Renal cortical epithelial cell (primary cell): ENCODE results near the gene HAUS5. TPM values are rescaled to one million over a fixed set of nuclear protein-coding genes. Genes with fewer than 3 reads are reported as not detected.
A peak's percentile ranks its signal among the peaks of the same experiment; 100 is the strongest.
"Not testable (repeated sequence)": the region's sequence is repeated elsewhere in the genome, so short reads cannot be mapped to it uniquely, and the experiment has no call there.

Experiments
- DNase-seq: peaks from one replicate; pipeline ENCODE4 v3.0.0-alpha.2; 2011; ENCODE audit warnings: low read depth
- total RNA-seq: library from RNA; depleted of rRNA; stranded (reverse); fragments of >200 nt; gene quantifications from 2 replicates; pipeline ENCODE4 v1.2.3, GENCODE V29; 2014

HAUS5 gene, protein sequence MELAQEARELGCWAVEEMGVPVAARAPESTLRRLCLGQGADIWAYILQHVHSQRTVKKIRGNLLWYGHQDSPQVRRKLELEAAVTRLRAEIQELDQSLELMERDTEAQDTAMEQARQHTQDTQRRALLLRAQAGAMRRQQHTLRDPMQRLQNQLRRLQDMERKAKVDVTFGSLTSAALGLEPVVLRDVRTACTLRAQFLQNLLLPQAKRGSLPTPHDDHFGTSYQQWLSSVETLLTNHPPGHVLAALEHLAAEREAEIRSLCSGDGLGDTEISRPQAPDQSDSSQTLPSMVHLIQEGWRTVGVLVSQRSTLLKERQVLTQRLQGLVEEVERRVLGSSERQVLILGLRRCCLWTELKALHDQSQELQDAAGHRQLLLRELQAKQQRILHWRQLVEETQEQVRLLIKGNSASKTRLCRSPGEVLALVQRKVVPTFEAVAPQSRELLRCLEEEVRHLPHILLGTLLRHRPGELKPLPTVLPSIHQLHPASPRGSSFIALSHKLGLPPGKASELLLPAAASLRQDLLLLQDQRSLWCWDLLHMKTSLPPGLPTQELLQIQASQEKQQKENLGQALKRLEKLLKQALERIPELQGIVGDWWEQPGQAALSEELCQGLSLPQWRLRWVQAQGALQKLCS
- 5.1 and 6.4 TPM in 2 replicates for total RNA-seq

- peak; percentile 63 for DNase-seq
Measured at GRCh38 chr19:35612559-35613321, at the start of gene HAUS5. HAUS5 (plus strand) TSS chr19:35612735; CDS start chr19:35612795, 60 bp downstream.

- DNase-seq, result no peak
Measured at GRCh38 chr19:35562776-35563175, 49.8 kb upstream of the HAUS5 start.

DNA sequence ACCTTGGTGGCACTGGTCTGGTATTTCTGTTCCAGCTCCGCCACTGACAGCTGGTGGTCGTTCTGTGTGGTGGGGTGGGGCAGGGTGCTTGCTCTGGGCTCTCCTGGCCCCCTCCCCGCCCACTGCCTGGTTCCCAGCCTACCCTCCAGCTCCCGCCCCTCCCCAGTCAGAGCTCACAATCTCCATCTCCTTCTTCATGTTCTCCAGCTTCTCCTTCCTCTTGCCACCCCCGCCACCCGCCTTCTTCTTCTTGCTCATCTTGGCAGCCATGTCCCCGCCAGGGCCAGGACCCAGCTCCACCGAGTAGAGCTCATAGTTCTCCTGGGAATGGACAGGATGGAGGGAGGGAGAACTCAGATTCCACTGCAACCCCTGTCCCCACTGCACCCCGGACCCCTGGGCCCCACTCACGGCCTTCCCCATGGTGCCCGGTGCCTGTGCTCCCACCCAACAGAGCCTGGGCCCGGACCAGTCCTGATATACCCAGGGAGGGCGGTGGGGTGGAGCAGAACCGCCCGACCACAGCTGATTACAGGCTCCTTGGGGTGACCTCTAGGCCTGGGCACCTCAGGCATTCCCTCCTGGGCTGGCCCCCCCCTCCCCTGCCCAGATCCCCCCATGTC lies 49.2 kb upstream of the HAUS5 start, which contains the start of gene ATP4A:
TSS of gene ATP4A (minus strand) at position 452 of the 623 bp plus-strand sequence. CDS start at position 423, 29 bp downstream.
- DNase-seq, result no peak

- no peak for DNase-seq
Measured at GRCh38 chr19:35565016-35565856, 47.3 kb upstream of the HAUS5 start.

DNA sequence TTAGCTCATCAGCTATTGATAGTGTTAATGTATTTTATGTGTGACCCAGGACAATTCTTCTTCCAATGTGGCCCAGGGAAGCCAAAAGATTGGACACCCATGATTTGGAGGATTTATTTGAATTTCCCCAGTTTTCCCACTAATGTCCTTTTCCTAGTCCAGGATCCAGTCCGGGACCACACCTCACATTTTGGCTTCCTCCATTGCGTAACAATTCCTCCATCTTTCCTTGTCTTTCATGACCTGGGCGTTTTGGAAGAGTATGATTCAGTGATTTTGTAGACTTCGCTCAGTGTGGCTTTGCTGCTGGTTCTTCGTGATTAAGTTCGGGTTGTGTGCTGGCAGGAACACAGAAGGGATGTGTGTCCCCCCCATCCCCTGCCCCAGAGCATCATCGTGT lies 45.8 kb upstream of the HAUS5 start:
- DNase-seq, result no peak

- DNase-seq, result no peak
Measured at GRCh38 chr19:35569281-35569781, 43.2 kb upstream of the HAUS5 start.

GRCh38 chr19:35571406-35571965 lies 41.0 kb upstream of the HAUS5 start:
- DNase-seq, result no peak

DNA sequence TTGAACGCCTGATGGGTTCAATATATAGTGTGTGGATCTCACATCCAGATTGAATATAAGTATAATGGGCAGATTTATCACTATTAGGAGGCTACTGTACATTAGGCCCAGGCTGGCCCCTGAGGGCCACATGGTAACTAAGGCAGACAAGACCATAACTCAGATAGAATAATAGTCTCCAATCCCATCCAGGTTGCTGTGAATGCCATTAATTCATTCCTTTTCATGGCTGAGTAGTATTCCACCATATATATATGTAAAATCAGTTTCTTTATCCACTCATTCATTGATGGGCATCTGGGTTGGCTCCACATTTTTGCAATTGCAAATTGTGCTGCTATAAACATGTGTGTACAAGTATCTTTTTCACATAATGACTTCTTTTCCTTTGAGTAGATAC lies 34.6 kb upstream of the HAUS5 start:
- DNase-seq, result no peak

- DNase-seq, result no peak
Measured at GRCh38 chr19:35578707-35579106, 33.8 kb upstream of the HAUS5 start.

GRCh38 chr19:35582760-35583159 lies 29.8 kb upstream of the HAUS5 start:
- DNase-seq, result no peak

DNA sequence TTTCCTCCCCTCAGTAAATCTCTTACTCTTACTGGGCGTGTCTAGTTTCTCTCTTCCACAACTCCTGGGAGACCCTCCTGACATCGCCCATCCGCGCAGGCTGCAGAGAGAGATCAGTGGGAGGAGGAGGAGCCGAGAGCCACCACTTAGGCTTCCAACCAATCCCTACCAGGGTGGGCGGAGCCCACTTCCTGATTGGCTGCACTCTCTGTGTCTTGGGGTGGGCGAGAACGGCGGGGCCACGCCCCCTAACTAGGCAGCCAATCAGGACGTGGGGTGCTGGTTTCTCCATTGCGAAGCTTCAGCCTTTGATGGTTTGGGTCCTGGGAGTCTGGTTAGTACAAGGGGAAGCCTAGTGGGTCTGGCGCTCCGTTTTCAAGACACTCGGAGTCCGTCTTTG lies 26.7 kb upstream of the HAUS5 start, which contains the start of gene PMIS2:
TSS of gene PMIS2 (plus strand) at position 326 of the 400 bp plus-strand sequence. CDS start 87 bp downstream, outside the sequence.
- DNase-seq, result no peak

- peak; percentile 38 for DNase-seq
Measured at GRCh38 chr19:35587321-35587720, 25.2 kb upstream of the HAUS5 start.

- DNase-seq, result no peak
Measured at GRCh38 chr19:35590875-35591274, 21.7 kb upstream of the HAUS5 start.

DNA sequence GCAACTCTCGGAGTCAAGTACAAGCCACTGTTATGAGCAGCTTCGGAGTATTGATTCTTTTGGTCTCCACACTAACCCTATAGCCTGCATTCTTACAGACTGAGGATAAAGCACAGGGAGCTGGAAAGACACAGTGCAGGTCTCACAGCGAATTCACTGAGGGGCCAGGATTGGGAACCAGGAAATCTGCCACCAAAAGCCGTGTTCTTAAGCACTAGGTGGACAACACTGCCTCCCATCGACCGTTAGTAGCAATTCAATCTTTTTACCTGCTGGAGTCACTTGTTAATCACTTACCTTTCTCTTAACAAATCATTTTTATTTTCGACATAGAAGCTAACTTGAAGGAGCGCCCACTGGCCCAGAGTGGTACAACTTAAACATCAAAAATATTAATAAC lies 20.3 kb upstream of the HAUS5 start:
- peak; percentile 58 for DNase-seq

DNA sequence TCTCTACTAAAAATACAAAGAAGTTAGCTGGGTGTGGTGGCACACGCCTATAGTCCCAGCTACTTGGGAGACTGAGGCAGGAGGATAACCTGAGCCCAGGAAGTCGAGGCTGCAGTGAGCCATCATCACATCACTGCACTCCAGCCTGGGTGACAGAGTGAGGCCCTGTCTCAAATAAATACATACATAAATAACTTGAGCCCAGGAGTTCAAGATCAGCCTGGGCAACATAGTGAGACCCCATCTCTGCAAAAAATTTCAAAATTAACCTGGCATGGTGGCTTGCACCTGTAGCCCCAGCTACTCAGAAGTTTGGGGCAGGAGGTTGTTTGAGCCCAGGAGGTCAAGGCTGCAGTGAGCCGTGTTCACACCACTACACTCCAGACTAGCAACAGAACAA lies 17.5 kb upstream of the HAUS5 start:
- not testable (repeated sequence) for DNase-seq

GRCh38 chr19:35595928-35596327 lies 16.6 kb upstream of the HAUS5 start:
- no peak for DNase-seq

DNA sequence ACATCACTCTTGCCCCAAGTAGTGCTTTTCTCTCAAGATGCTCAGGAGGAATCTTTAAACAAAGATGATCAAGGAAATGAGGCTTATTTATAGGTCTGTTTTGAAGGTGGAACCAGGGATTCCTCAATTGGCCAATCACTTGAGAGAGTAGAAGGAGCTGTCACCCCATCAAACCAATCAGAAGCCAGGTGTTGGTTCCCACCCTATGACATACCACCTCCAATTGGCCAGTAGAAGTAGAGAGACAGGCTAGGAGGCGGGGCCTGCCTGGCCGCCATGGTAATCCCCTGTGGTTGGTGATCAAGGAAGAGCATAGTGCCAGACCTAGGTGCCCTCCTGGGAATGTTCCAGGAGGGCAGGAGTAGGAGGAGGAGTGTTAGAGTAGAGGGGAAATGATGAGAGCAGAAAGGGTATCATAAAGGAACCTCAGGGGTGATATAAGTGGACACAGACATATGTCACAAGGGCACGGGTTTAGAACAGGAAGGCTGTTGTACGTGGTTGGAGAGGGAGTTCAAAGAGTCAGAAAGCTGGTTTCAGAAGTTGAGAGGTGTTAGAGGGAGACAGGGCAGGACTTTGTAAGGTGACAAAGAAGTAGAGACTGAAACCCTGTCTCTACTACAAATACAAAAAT lies 16.1 kb upstream of the HAUS5 start:
- no peak for DNase-seq

- peak; percentile 15 for DNase-seq
Measured at GRCh38 chr19:35601971-35602370, 10.6 kb upstream of the HAUS5 start.

DNA sequence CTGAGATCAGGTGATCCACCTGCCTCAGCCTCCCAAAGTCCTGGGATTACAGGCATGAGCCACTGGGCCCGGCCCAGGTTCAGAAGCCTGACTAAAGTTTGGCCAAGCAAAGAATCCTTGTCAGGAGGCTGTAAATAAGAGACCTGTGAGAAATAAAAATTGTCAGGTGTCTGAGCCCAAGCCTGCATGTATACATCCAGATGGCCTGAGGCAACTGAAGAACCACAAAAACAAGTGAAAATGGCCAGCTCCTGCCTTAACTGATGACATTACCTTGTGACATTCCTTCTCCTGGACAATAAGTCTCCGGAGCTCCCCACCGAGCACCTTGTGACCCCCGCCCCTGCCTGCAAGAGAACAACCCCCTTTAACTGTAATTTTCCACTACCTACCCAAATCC lies 8.1 kb upstream of the HAUS5 start:
- not testable (repeated sequence) for DNase-seq

DNA sequence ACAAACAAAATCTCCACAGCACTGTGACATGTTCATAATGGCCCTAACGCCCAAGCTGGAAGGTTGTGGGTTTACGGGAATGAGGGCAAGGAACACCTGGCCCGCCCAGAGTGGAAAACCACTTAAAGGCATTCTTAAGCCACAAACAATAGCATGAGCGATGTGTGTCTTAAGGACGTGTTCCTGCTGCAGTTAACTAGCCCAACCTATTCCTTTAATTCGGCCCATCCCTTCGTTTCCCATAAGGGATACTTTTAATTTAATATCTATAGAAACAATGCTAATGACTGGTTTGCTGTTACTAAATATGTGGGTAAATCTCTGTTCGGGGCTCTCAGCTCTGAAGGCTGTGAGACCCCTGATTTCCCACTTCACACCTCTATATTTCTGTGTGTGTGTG lies 5.4 kb upstream of the HAUS5 start:
- DNase-seq, result not testable (repeated sequence)
